GM10248 (cell line): ENCODE results near the gene FASTK.

Experiments used
- CTCF ChIA-PET: fragments of 300-600 bp; sonication (Branson Sonifier 250); formaldehyde crosslinking; extraction: SDS; loops from one replicate; lab custom pipeline; 2021; ENCODE audit warnings: antibody characterized with exemption; lab: Yijun Ruan, JAX
- POLR2A ChIA-PET: fragments of 350-650 bp; sonication (Branson Sonifier 250); formaldehyde crosslinking; extraction: SDS; loops from one replicate; lab custom pipeline; 2020; ENCODE audit warnings: antibody characterized with exemption; lab: Yijun Ruan, JAX
- DNase-seq: peaks from one replicate; pipeline ENCODE4 v3.0.0; 2012; ENCODE audit errors: extremely low spot score
- CTCF ChIP-seq: IDR thresholded peaks from 2 replicates; pipeline ENCODE4 v1.5.1; 2012; ENCODE audit warnings: mild to moderate bottlenecking, low read depth; ENCODE audit errors: extremely low read depth, missing control alignments, control extremely low read depth

Gene FASTK

DNA sequence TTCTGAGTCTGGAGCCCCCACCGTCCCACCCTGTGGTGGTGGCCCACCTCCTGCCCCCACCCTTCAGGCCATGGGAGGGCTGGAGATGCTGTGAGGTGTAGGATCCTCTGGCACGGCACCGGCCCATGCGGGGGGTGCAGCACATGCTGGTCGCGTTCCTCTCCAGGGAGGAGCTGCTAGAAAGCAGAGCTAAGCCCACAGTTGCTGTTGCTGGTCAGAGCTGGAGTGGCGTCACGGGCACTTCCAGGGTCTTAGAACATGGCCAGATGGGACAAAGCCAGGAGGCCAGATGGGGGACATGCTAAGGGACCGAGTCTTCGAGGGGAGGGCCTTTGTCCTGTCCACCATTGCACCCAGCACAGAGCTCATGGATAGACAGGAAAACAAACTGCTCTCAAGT lies 27.3 kb upstream of the FASTK start:
- CTCF ChIA-PET = interaction anchor here (1.1 to 11.3 kb wide), 9 partner anchors 9 to 210 kb away, joined by 3 to 149 read pairs (median 6); partner anchors contain the start of genes ABCB8 and AGAP3
- no peak for DNase-seq
- TF ChIP-seq CTCF = no peak
- POLR2A ChIA-PET = no interaction called here

- DNase-seq = no peak
- no peak for TF ChIP-seq CTCF
- ChIA-PET CTCF (interaction anchor here (1.1 to 11.3 kb wide), 4 partner anchors 15 to 43 kb away, joined by 3 to 149 read pairs (median 9); partner anchors contain the start of gene AGAP3), POLR2A (no interaction called here)
Observed at GRCh38 chr7:151104411-151105235, 24.0 kb upstream of the FASTK start.

GRCh38 chr7:151103973-151104372 lies 23.4 kb upstream of the FASTK start:
- ChIA-PET CTCF (interaction anchor here (1.1 to 11.3 kb wide), 5 partner anchors 14 to 94 kb away, joined by 3 to 149 read pairs (median 4); partner anchors contain the start of gene AGAP3), POLR2A (no interaction called here)
- no peak for TF ChIP-seq CTCF
- no peak for DNase-seq

DNA sequence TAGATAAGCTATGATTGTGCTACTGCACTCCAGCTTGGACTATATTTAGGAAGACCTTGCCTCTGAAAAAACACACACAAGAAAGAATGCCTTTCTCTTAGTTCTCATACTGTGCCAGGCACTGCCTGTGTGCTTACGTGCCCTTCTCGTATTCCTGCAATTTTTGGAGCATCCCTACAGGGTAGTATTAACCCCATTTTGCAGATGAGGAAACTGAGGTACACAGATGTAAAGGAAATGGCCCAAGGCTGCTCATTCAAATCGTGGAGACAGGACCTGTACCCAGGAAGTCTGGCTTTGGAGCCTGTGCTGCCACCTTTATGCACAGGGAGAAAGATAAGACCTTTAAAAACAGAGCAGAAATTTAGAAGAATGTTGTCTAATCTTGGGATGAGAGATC lies 22.4 kb upstream of the FASTK start:
- DNase-seq = no peak
- TF ChIP-seq CTCF = no peak
- ChIA-PET CTCF (interaction anchor here (1.2 to 11.3 kb wide), 5 partner anchors 8 to 93 kb away, joined by 3 to 149 read pairs (median 9); partner anchors contain the start of gene AGAP3), POLR2A (no interaction called here)

DNA sequence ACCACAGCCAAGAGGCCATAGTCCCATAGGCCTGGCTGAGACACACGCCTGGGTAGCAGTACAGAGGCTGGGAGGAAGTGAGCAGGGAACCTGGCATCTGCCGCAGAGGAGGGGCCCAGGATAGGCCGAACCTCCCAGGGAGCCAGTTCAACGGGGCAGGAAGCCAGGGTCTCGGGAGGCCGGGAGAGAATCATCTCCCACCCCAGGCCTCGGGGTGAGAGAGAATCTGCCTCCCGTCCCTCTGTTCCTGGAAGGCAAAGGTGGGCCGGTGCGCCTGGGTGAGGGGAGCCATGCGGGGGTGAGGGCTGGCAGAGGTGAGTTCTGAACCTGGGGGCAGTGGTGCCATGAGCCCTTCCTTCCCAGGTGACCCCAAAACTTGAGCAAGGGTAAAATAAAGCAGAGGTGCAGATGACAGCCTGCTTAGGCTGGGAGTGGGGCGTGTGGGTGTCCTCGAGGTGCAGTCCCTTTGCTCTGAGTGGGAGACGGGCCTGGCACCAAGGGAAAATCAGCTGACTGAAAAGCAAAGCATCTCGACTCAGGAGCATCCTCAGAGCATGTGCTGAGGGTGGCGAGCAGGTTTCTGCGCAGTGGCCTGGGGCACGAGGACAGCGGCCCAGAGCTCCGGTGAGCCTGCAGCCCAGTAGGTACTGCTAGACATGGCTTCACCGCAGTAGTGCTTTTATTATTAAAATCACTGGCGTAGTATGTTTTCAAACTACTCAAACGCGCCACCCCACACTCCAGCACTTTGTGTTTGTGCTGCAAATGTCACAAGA lies 21.2 kb upstream of the FASTK start:
- TF ChIP-seq CTCF = no peak
- CTCF ChIA-PET = interaction anchor here (0.9 to 11.3 kb wide), 3 partner anchors 9 to 22 kb away, joined by 3 to 149 read pairs (median 9); partner anchors contain the start of gene AGAP3
- DNase-seq = no peak
- POLR2A ChIA-PET = no interaction called here

- TF ChIP-seq CTCF = no peak
- CTCF ChIA-PET = interaction anchor here (1.0 kb wide), 1 partner anchor 20 kb away, joined by 3 read pairs; no protein-coding TSS in a partner anchor
- DNase-seq = no peak
- POLR2A ChIA-PET = no interaction called here
Observed at GRCh38 chr7:151100921-151101320, 20.3 kb upstream of the FASTK start.
